Esophagus muscularis mucosa (tissue), 4 donors: Measurements from ENCODE around the gene STUM. TPM values are rescaled to one million over a fixed set of nuclear protein-coding genes. Genes with fewer than 3 reads are reported as not detected.

ENCODE experiments used
- DNase-seq: peaks from one replicate; pipeline ENCODE4 v3.0.0-alpha.2; 2017; ENCODE audit errors: extremely low spot score
- H3K27ac ChIP-seq, 4 donors: fragments of 200-600 bp; sonication (generic); replicated peaks in 1 of 4; 1 replicate in 3 of 4; 2 replicates in 1 of 4; pipeline ENCODE4 v1.5.1; 2016 to 2019; ENCODE audit warnings: mild to moderate bottlenecking in 1 of 4
- H3K27me3 ChIP-seq, 4 donors: fragments of 200-600 bp; sonication (generic); one replicate each; pipeline versions ENCODE4 v1.5.1 to v1.6.0; 2016 to 2019
- H3K36me3 ChIP-seq, 4 donors: fragments of 200-600 bp; sonication (generic); one replicate each; pipeline ENCODE4 v1.5.1; 2016 to 2019
- H3K4me1 ChIP-seq, 4 donors: fragments of 200-600 bp; sonication (generic); one replicate each; pipeline ENCODE4 v1.5.1; 2016 to 2019
- H3K4me3 ChIP-seq, 4 donors: fragments of 200-600 bp; sonication (generic); 1 replicate in 2 of 4; 2 replicates in 2 of 4; pipeline ENCODE4 v1.5.1; 2016 to 2019; ENCODE audit warnings: mild to moderate bottlenecking in 4 of 4, moderate library complexity in 1 of 4
- H3K9me3 ChIP-seq, 4 donors: fragments of 200-600 bp; sonication (generic); 1 replicate in 3 of 4; 2 replicates in 1 of 4; pipeline ENCODE4 v1.5.1; 2016 to 2019
- EP300 ChIP-seq: sonication (generic); formaldehyde crosslinking; IDR thresholded peaks from one replicate; pipeline ENCODE4 v1.6.1; 2017; ENCODE audit warnings: antibody characterized with exemption
- POLR2A ChIP-seq: fragments of 450-650 bp; IDR thresholded peaks from one replicate; pipeline ENCODE4 v1.6.1; 2017; ENCODE audit warnings: antibody characterized with exemption, moderate library complexity, mild to moderate bottlenecking, low read depth
- POLR2AphosphoS5 ChIP-seq, 2 donors: sonication (generic); formaldehyde crosslinking; IDR thresholded peaks; one replicate each; pipeline ENCODE4 v1.6.1; 2017; ENCODE audit warnings: antibody characterized with exemption in 2 of 2
- WGBS: methylation state at CpG from one replicate; pipeline ENCODE4 v1.1.5; 2018; 5-methylcytosine and 5-hydroxymethylcytosine counted together
- intact Hi-C: fragments of 100-400 bp; cut with DNase I; formaldehyde crosslinking; loops from one replicate; pipeline ENCODE4 v1.15.1; 2023
- total RNA-seq, 4 donors: library from RNA; depleted of rRNA; stranded (reverse); fragments of >200 nt; gene quantifications; one replicate each; pipeline versions ENCODE4 v1.1.0 to v1.2.1, GENCODE V29; 2016
- TF ChIP-seq, protein P1 (sequence below), 3 experiments: fragments of 200-600 bp in 2 of 3; fragments of 450-650 bp in 1 of 3; sonication (generic) in 2 of 3; IDR thresholded peaks; one replicate each; pipeline ENCODE4 v1.5.1; 2017 to 2019; ENCODE audit warnings: antibody characterized with exemption in 3 of 3, mild to moderate bottlenecking in 2 of 3, moderate library complexity in 1 of 3

STUM gene
- total RNA-seq, 4 donors from 2014 or later, result 3.1 to 7.6 (median 6.3) TPM

DNA sequence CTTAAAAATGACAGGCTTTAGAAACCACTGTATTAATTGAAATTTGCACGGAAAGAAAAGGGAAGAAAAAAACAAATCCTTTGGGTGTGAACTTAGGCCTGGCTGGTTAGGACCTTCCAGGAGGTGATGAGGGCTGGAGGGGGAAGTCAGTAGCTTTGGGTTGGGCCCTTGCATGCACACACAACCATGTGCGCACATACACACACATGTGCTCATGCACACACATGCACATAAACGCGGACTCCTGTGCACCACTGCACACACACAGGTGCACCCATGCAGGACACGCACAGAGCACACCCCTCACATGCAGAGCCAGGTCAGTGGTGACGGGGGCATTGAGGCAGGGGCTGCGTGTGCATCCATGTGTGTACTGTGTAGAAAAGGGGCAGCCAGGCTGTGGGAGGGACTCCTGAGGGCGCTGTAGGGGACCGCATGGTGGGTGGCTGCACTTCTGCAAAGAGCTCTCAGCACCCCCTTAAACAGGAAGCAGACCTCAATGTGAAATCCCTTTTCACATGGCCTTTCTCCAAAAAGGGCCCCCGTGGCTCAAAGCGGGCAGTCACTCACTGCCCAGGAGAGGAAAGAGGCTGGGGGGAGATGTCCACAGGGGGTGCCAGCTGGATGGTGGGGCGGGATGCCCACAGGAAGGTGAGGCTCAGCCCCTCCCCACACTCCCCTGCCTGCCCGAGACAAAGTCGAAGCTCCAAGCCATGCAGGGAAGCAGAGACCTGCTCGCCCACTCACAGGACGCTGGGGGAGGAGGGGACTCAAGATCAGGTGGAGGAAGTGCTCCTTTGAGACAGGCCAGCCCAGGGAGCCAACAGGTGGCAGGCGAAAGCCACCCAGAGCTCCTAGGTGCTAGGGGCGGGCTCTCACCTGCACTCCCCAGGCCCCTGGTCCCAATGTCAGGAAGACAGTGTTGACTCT is 95.3 kb downstream of the STUM start:
- 76% methylated on average over 17 of the region's 18 CpGs for WGBS
- no peak overlapping the region for H3K4me3 ChIP-seq
- no peaks in the 10 kb centered on the region for H3K9me3 ChIP-seq
- peaks cover 30 to 89% (median 79%) of the 10 kb centered on the region in 4 donors for H3K36me3 ChIP-seq
- no peaks in the 10 kb centered on the region for H3K27me3 ChIP-seq
- H3K4me1 ChIP-seq, result peaks cover 50 to 91% (median 89%) of the 10 kb centered on the region in 4 donors
- intact Hi-C loops, result no loop called here
- DNase-seq, result no peak
- peak overlapping the region in 1 of 4 donors; percentile 87 for H3K27ac ChIP-seq
- no peak for TF ChIP-seq POLR2A
- TF ChIP-seq EP300, result no peak
- TF ChIP-seq POLR2AphosphoS5 (IDR thresholded peaks at IDR 0.05), result no peak
- TF ChIP-seq, protein P1, sequence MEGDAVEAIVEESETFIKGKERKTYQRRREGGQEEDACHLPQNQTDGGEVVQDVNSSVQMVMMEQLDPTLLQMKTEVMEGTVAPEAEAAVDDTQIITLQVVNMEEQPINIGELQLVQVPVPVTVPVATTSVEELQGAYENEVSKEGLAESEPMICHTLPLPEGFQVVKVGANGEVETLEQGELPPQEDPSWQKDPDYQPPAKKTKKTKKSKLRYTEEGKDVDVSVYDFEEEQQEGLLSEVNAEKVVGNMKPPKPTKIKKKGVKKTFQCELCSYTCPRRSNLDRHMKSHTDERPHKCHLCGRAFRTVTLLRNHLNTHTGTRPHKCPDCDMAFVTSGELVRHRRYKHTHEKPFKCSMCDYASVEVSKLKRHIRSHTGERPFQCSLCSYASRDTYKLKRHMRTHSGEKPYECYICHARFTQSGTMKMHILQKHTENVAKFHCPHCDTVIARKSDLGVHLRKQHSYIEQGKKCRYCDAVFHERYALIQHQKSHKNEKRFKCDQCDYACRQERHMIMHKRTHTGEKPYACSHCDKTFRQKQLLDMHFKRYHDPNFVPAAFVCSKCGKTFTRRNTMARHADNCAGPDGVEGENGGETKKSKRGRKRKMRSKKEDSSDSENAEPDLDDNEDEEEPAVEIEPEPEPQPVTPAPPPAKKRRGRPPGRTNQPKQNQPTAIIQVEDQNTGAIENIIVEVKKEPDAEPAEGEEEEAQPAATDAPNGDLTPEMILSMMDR (IDR thresholded peaks at IDR 0.05), result no peak

DNA sequence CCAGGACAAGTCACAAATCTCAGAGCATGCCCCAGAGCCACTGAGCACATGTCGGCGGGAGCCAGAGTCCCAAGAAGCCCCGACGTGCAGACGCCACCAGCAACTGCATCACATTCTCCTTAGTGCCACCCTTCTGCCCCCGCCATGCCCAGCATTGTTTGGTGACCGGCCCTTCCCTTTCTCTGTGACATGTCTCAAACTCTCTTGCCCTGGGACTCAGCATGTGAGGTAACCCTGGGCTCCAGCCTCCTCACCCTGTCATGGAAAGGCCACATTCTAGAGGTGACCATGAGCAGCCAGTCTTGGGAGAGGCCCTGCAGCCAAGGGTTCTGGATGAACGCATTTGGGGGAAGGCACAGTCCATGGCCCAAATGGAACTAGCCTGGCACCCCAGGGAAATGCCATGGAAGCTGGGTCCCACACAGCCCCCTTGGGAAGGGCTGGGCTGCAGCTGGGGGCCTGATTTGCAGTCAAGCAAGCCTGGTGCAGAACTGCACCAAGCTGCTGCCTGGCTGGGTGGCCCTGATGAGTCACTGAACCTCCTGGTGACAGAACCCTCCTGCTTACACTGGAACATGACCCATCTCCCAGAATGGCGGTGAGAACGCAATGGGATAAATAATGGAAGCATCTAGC is 96.1 kb downstream of the STUM start:
- H3K36me3 ChIP-seq, result peaks cover 25 to 85% (median 72%) of the 10 kb centered on the region in 4 donors
- DNase-seq, result no peak
- H3K4me3 ChIP-seq, result no peak overlapping the region
- no peak for TF ChIP-seq EP300
- TF ChIP-seq POLR2AphosphoS5 (IDR thresholded peaks at IDR 0.05), result no peak
- TF ChIP-seq, protein P1 (IDR thresholded peaks at IDR 0.05), result no peak
- no peak for TF ChIP-seq POLR2A
- intact Hi-C loops, result no loop called here
- 84% methylated on average over 10 of the region's 10 CpGs for WGBS
- peaks cover 50 to 85% (median 82%) of the 10 kb centered on the region in 4 donors for H3K4me1 ChIP-seq
- H3K27me3 ChIP-seq, result no peaks in the 10 kb centered on the region
- no peaks in the 10 kb centered on the region for H3K9me3 ChIP-seq
- peak overlapping the region in 1 of 4 donors; percentile 87 for H3K27ac ChIP-seq

DNA sequence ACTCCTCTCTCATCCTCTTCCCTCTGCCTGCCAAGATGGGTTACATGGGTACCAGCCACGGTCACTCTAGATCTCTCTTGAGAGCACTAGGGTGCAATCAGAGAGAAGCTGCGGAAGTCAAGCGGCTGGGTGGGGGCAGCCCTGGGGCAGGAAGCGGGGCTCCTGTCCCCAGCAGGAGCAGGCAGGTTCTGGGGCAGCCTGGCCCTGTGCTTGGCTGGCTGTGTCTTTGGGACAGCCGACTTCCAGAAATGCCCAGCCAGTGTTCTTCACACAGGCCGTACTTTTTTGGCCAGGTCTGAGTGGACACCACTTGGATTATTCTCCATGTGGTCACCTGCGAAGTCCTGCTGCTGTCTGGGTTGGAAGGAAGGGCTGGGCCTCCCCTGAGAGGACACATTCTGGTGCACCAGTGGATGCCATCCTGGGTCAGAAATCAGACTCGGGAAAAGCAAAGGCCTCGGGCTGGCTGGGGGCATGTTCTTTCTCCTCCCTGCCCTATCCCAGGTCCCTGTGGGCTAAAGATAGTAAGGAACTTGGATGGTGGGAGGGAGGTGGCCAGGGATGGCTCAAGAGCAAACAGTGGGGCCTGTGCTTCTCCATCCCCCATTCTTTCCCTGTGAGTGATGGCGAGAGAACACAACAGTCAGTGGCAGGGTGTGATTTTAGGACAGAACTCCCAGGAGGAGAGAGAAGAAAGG is 96.9 kb downstream of the STUM start:
- Histone ChIP-seq H3K4me1 (peaks cover 50 to 77% (median 74%) of the 10 kb centered on the region in 4 donors), H3K27ac (peak overlapping the region in 1 of 4 donors; percentile 87), H3K9me3 (no peaks in the 10 kb centered on the region), H3K27me3 (no peaks in the 10 kb centered on the region), H3K4me3 (no peak overlapping the region), H3K36me3 (peaks cover 24 to 77% (median 65%) of the 10 kb centered on the region in 4 donors)
- DNase-seq, result no peak
- TF ChIP-seq EP300, result no peak
- TF ChIP-seq, protein P1 (IDR thresholded peaks at IDR 0.05), result no peak
- TF ChIP-seq POLR2AphosphoS5 (IDR thresholded peaks at IDR 0.05), result no peak
- no peak for TF ChIP-seq POLR2A
- intact Hi-C loops, result no loop called here
- WGBS, result 65% methylated on average over 8 of the region's 10 CpGs

DNA sequence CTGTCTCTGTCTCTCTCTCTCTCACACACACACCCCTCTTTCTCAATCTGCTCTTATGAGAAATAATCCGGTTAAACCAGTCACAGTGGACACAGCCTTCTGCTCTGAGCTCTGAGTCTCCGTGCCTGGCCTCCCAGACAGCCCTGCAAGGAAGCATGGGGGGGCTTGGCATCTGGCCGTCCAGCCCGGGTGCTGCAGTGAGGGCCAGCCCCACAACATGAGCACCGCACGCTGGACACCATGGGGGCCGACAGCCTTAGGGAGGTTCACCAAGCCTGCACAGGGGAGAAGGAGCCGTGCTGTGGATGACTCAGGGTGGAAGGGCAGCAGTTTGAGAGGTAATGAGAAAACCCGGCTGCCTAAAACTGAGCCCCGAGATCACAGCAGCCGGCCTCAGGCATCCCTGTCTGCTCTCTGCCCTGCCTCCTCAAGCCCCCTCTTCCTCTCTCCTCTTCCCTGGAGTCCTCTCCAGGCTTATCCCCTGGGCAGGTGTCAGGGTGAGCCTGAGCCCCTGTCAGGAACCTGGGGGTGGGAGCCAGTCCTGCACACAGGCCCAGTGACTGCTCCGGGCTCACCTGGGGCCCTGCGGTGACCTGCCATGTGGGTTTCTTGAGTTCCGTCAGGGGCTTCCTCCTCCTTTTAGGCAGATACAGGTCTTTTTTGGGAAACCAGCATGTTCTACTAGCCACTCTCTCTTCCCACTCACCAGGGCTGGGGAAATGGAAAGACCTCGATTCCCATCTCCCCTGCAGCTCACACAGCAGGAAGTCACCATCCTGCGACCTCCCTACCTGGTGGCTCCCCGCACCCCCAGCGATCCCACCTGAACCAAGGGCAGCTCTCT is 97.7 kb downstream of the STUM start:
- no peak for TF ChIP-seq POLR2A
- peak; percentile 46 to 56 for TF ChIP-seq POLR2AphosphoS5 (IDR thresholded peaks at IDR 0.05)
- no peak for TF ChIP-seq EP300
- TF ChIP-seq, protein P1 (IDR thresholded peaks at IDR 0.05), result no peak
- no peaks in the 10 kb centered on the region for H3K9me3 ChIP-seq
- no peak overlapping the region for H3K4me3 ChIP-seq
- WGBS, result 55% methylated on average over 18 of the region's 18 CpGs
- intact Hi-C loops, result no loop called here
- peak overlapping the region in 1 of 4 donors; percentile 87 for H3K27ac ChIP-seq
- no peak for DNase-seq
- peaks cover 24 to 72% (median 57%) of the 10 kb centered on the region in 4 donors for H3K36me3 ChIP-seq
- no peaks in the 10 kb centered on the region for H3K27me3 ChIP-seq
- H3K4me1 ChIP-seq, result peaks cover 45 to 69% (median 66%) of the 10 kb centered on the region in 4 donors
